Measurements from ENCODE around the gene TMEM126A. TPM values are rescaled to one million over a fixed set of nuclear protein-coding genes. Genes with fewer than 3 reads are reported as not detected.

TMEM126A gene
- total and polyA plus RNA-seq, 2 of the 13 experiments (the other 11 are each of a cell fraction or from before 2014, with no cell fraction given), result 59.5 to 66.9 TPM

- H3K79me2 ChIP-seq (ENCODE audit: insufficient read depth, low read length), result peaks cover 32% of the 10 kb centered on the region
- H3K36me3 ChIP-seq (replicated peaks in 1 of 2; ENCODE audit: control insufficient read depth in 1 of 2, insufficient read depth in 2 of 2, low read length in 2 of 2), result peaks cover 0 to 3% of the 10 kb centered on the region in 2 experiments; a peak in 1 of 5 replicates
- peak within 1 kb of the TSS; percentile 61 for H3K9ac ChIP-seq (ENCODE audit: insufficient read depth, low read depth, low read length)
- H3K9me3 ChIP-seq (ENCODE audit: low read length), result no peaks in the 10 kb centered on the region
- H3K4me3 ChIP-seq (replicated peaks in 1 of 3; ENCODE audit: insufficient read depth in 1 of 3, low read depth in 2 of 3, low read length in 3 of 3), result peak within 1 kb of the TSS; percentile 61 to 88 (median 81)
- H2AFZ ChIP-seq (ENCODE audit: low read length), result peak within 1 kb of the TSS; percentile 96
- DNase-seq (ENCODE audit: low spot score) (no peak), ATAC-seq (peak; percentile 45), FAIRE-seq (no peak)
- no peaks in the 10 kb centered on the region; a peak in 1 of 5 replicates for H3K27me3 ChIP-seq (ENCODE audit: control insufficient read depth in 1 of 2, insufficient read depth in 2 of 2, low read length in 2 of 2)
- peak within 1 kb of the TSS; percentile 91 for H3K4me2 ChIP-seq (ENCODE audit: low read depth, low read length)
- peaks cover 27% of the 10 kb centered on the region for H3K4me1 ChIP-seq (ENCODE audit: insufficient read depth, low read length)
- in situ Hi-C loops (cut with HindIII; ENCODE audit: extremely low pct_ligation_motif_present, low pct_unique_long_range_greater_than_20kb) (loop anchor here (25.0 kb wide), 1 partner anchor 635 kb away; no protein-coding TSS in a partner anchor), intact Hi-C loops (cut with micrococcal nuclease; ENCODE audit: unreplicated experiment) (loop anchor here (10.0 kb wide), 1 partner anchor 437 kb away; the partner anchor contains the start of gene PICALM)
- WGBS (ENCODE audit: low lambda C conversion rate), result 2% methylated on average over 20 of the region's 23 CpGs
- no TSS peak for BruUV-seq (replicated peaks)
- no peaks in the 10 kb centered on the region for H4K20me1 ChIP-seq (ENCODE audit: insufficient read depth, low read length)
- CTCF ChIA-PET (ENCODE audit: low intra/inter-chr PET ratio, low total read pairs), result no interaction called here
- peak within 1 kb of the TSS; percentile 51 for H3K27ac ChIP-seq (ENCODE audit: extremely low read length, insufficient read depth, low read length)
- POLR2A ChIA-PET, result interaction anchor here (0.9 to 3.0 kb wide), 9 partner anchors 11 to 618 kb away, joined by 3 to 41 read pairs (median 5); partner anchors contain the start of genes CCDC89, CREBZF, EED and TMEM126A
- TF ChIP-seq MIER3 (CRISPR knock-in tag; IDR thresholded peaks at IDR 0.05; ENCODE audit: borderline replicate concordance) (peak; percentile 12; the same call in 1 of the 2 replicates), BCL3 (CRISPR knock-in tag; IDR thresholded peaks at IDR 0.05) (0 out of 2 replicates have a peak, but pooled peaks have one; percentile 39), SUZ12 (IDR thresholded peaks at IDR 0.05; ENCODE audit: low read depth, low read length) (no peak), HNRNPK (IDR thresholded peaks at IDR 0.05; ENCODE audit: low read depth, low read length, poor library complexity, severe bottlenecking) (no peak), AHDC1 (CRISPR knock-in tag; IDR thresholded peaks at IDR 0.05; ENCODE audit: borderline replicate concordance) (0 out of 2 replicates have a peak, but pooled peaks have one; percentile 15), ZNF543 (CRISPR knock-in tag; IDR thresholded peaks at IDR 0.05) (peak; percentile 60; the same call in 1 of the 2 replicates), LRRFIP1 (CRISPR knock-in tag; conservative IDR thresholded peaks at IDR 0.05) (no peak), ZNF33A (CRISPR knock-in tag; IDR thresholded peaks at IDR 0.05; ENCODE audit: borderline replicate concordance) (0 out of 2 replicates have a peak, but pooled peaks have one; percentile 46)
- TF ChIP-seq, protein P1, sequence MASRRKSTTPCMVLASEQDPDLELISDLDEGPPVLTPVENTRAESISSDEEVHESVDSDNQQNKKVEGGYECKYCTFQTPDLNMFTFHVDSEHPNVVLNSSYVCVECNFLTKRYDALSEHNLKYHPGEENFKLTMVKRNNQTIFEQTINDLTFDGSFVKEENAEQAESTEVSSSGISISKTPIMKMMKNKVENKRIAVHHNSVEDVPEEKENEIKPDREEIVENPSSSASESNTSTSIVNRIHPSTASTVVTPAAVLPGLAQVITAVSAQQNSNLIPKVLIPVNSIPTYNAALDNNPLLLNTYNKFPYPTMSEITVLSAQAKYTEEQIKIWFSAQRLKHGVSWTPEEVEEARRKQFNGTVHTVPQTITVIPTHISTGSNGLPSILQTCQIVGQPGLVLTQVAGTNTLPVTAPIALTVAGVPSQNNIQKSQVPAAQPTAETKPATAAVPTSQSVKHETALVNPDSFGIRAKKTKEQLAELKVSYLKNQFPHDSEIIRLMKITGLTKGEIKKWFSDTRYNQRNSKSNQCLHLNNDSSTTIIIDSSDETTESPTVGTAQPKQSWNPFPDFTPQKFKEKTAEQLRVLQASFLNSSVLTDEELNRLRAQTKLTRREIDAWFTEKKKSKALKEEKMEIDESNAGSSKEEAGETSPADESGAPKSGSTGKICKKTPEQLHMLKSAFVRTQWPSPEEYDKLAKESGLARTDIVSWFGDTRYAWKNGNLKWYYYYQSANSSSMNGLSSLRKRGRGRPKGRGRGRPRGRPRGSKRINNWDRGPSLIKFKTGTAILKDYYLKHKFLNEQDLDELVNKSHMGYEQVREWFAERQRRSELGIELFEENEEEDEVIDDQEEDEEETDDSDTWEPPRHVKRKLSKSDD (CRISPR knock-in tag; IDR thresholded peaks at IDR 0.05; ENCODE audit: low read depth), result no peak
Measured at GRCh38 chr11:85627332-85627997, 20.3 kb upstream of the TMEM126A start, which contains the start of gene DLG2. DLG2 (minus strand) TSS chr11:85627344.

Measured in HepG2 (cell line).